GM12891 (cell line): ENCODE data around the gene MTHFSD.

Experiments
- DNase-seq: peaks from one replicate; pipeline ENCODE4 v3.0.0; 2011; ENCODE audit warnings: low spot score; ENCODE audit not compliant: insufficient read length
- FAIRE-seq: peaks from 2 replicates; lab custom pipeline; 2011; peaks lifted over from hg19 to GRCh38; lab: Jason Lieb, UNC
- PAX5 ChIP-seq: IDR thresholded peaks from 2 replicates; pipeline ENCODE4 v1.6.1; 2011; ENCODE audit warnings: low read length, moderate library complexity, mild to moderate bottlenecking; ENCODE audit not compliant: insufficient read depth, severe bottlenecking
- POLR2A ChIP-seq: IDR thresholded peaks from 2 replicates; pipeline ENCODE4 v1.6.1; 2011; ENCODE audit warnings: low read depth, low read length, control low read depth
- POLR2AphosphoS5 ChIP-seq: IDR thresholded peaks from 2 replicates; pipeline ENCODE4 v1.6.1; 2011; ENCODE audit warnings: low read depth, low read length, control low read depth
- POU2F2 ChIP-seq: IDR thresholded peaks from 2 replicates; pipeline ENCODE4 v1.6.1; 2011; ENCODE audit warnings: low read depth, mild to moderate bottlenecking, control low read depth, low read length, moderate library complexity
- SPI1 ChIP-seq: IDR thresholded peaks from 2 replicates; pipeline ENCODE4 v1.6.1; 2011; ENCODE audit warnings: low read depth, low read length, control low read depth
- TAF1 ChIP-seq: IDR thresholded peaks from 2 replicates; pipeline ENCODE4 v1.6.1; 2011; ENCODE audit warnings: low read depth, low read length, control low read depth

Gene MTHFSD

GRCh38 chr16:86571530-86571915 is 16.5 kb upstream of the MTHFSD start:
- TF ChIP-seq POLR2AphosphoS5 (no peak), POU2F2 (no peak), SPI1 (no peak), TAF1 (no peak), POLR2A (no peak), PAX5 (no peak)
- no peak for DNase-seq
- FAIRE-seq = no peak

GRCh38 chr16:86570558-86571529 is 15.8 kb upstream of the MTHFSD start:
- DNase-seq (no peak), FAIRE-seq (no peak)

GRCh38 chr16:86569701-86570447 is 14.8 kb upstream of the MTHFSD start:
- FAIRE-seq (no peak), DNase-seq (no peak)
- TF ChIP-seq SPI1 (no peak), PAX5 (no peak)

More at GRCh38 chr16:86570558-86571529, 15.8 kb upstream of the MTHFSD start:
- TF ChIP-seq POLR2A = no peak
- no peak for TF ChIP-seq POU2F2

- TF ChIP-seq PAX5 (no peak), SPI1 (no peak), POU2F2 (no peak), POLR2AphosphoS5 (no peak), TAF1 (no peak), POLR2A (no peak)
- no peak for DNase-seq
- FAIRE-seq = no peak
These were observed 13.9 kb upstream of the MTHFSD start for GRCh38 chr16:86568677-86569623.

- FAIRE-seq = no peak
- DNase-seq = no peak
- TF ChIP-seq POLR2A (no peak), POLR2AphosphoS5 (no peak), POU2F2 (no peak), PAX5 (no peak), TAF1 (no peak), SPI1 (no peak)
These were observed 12.9 kb upstream of the MTHFSD start for GRCh38 chr16:86567701-86568581.

GRCh38 chr16:86566966-86567700 is 12.1 kb upstream of the MTHFSD start:
- FAIRE-seq (no peak), DNase-seq (no peak)
- TF ChIP-seq POU2F2 (no peak), SPI1 (no peak), POLR2A (no peak), POLR2AphosphoS5 (no peak), TAF1 (no peak), PAX5 (no peak)

GRCh38 chr16:86566601-86566965 is 11.5 kb upstream of the MTHFSD start, which contains the start of gene FOXC2:
Gene FOXC2 (plus strand): TSS chr16:86566829. CDS start chr16:86567336, 507 bp downstream.
- DNase-seq = no peak
- TF ChIP-seq PAX5 (no peak), POLR2A (no peak), TAF1 (no peak), SPI1 (no peak), POLR2AphosphoS5 (no peak), POU2F2 (no peak)
- FAIRE-seq = no peak
